Spleen (tissue), 3 donors: ENCODE results near the gene SFTPB.

Experiments used
- POLR2A ChIP-seq, 3 donors: fragments of 450-650 bp; IDR thresholded peaks; one replicate each; pipeline ENCODE4 v1.5.1; 2017; ENCODE audit warnings: antibody characterized with exemption in 3 of 3, mild to moderate bottlenecking in 1 of 3
- POLR2AphosphoS5 ChIP-seq, 3 donors: sonication (generic); formaldehyde crosslinking; IDR thresholded peaks; one replicate each; pipeline ENCODE4 v1.5.1; 2017; ENCODE audit warnings: antibody characterized with exemption in 3 of 3

GRCh38 chr2:85692039-85692645 lies 24.1 kb upstream of the SFTPB start:
- TF ChIP-seq POLR2AphosphoS5 (IDR thresholded peaks at IDR 0.05) (no peak), POLR2A (IDR thresholded peaks at IDR 0.05) (no peak)
